GM19193 (cell line): ENCODE data around the gene FN3KRP.

Experiments
- POLR2A ChIP-seq: IDR thresholded peaks from 4 replicates; pipeline ENCODE4 v1.6.1; 2011; ENCODE audit not compliant: insufficient read depth, insufficient read length; ENCODE audit errors: extremely low read depth

Gene FN3KRP

DNA sequence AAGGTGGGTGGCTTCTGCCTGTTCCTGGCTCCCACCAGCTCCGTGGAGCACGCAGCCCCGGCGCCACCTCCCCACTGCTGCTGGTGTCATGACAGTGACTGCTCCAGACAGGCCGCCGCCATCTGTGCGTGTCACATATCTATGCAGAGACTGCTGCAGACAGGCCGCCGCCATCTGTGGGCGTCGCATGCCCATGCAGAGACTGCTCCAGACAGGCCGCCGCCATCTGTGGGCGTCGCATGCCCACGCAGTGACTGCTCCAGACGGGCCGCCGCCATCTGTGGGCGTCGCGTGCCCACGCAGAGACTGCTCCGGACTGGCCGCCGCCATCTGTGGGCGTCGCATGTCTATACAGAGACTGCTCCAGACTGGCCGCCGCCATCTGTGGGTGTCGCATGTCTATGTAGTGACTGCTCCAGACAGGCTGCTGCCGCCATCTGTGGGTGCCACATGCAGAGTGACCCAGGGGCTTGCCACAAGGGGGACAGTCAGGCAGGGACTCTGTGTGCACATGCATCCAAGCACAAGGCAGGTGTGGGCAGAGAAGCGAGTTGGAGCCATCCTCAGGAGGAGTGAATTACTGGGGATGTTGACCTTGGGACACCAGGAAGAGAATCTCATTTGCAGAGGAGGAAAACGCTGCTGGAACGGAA, 3.3 kb upstream of the FN3KRP start:
- TF ChIP-seq POLR2A, result no peak

DNA sequence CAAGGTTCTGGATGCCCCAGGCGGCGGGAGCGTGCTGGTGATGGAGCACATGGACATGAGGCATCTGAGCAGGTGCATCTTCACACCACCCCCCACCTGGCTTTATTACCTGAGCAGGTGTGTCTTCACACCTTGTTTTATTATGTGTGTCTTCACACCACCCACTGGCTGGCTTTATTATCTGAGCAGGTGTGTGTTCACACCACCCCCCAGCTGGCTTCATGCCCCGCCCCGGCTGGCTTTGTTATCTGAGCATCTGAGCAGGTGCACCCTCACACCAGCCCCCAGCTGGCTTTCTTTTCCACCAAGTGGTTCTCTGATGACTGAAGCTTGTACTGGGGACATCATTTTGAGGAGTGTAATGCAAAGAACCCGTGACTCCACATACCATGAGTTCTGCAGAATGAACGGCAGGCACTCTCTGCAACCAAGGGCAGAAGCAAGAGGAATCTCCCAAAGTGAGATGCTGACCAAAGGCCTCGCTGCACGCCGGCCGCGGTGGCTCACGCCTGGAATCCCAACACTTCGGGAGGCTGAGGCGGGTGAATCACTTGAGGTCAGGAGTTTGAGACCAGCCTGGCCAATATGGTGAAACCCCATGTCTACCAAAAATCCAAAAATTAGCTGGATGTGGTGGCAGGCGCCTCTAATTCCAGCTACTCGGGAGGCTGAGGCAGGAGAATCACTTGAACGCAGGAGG, 2.6 kb downstream of the FN3KRP start:
- TF ChIP-seq POLR2A, result no peak

DNA sequence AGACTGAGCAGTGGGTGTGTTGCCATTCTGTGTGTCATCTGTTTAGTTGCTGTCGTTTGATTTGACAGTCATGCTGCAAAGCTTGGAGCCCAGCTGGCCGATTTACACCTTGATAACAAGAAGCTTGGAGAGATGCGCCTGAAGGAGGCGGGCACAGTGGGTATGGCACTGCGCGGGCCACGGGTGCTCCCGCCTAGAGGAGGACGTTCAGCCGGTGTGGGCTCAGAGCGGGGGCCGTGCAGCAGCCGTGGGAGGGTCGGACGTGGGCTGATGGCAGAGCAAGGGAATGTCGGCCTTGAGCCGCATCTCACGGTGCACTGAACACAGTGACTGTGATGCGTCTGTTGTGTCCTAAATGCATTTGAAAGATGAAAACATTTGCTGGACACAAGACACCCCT, 3.7 kb downstream of the FN3KRP start:
- no peak for TF ChIP-seq POLR2A

- no peak for TF ChIP-seq POLR2A
These were observed 6.0 kb downstream of the FN3KRP start for GRCh38 chr17:82722341-82723013.

GRCh38 chr17:82723169-82723807, 6.8 kb downstream of the FN3KRP start:
- no peak for TF ChIP-seq POLR2A

- TF ChIP-seq POLR2A, result no peak
These were observed 9.9 kb downstream of the FN3KRP start for GRCh38 chr17:82726427-82726826.

DNA sequence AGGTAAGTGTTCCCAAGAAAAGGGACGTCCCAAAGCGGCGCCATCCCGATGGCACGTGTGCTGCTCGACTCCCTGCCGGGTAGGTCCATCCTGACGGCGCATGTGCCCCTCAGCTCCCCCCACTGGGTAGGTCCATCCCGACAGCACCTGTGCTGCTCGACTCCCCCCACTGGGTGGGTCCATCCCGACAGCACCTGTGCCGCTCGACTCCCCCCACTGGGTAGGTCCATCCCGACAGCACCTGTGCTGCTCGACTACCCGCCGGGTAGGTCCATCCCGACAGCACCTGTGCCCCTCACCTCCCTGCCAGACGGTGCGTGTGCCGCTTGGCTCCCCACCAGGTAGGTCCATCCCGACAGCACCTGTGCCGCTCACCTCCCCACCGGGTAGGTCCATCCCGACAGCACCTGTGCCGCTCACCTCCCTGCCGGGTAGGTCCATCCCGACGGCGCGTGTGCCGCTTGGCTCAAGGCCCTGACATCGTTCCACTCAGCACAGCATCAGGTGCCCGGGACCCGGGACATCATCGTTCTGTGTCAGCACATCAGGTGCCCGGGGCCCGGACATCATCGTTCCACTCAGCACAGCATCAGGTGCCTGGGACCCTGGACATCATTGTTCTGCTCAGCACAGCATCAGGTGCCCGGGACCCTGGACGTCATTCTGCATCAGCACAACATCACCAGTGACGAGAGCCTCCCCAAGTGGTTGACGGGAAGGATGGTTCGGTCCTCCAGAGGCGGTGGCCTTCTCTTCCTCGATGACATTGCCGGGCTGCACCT, 13.2 kb downstream of the FN3KRP start:
- TF ChIP-seq POLR2A, result no peak

- no peak for TF ChIP-seq POLR2A
These were observed 15.7 kb downstream of the FN3KRP start for GRCh38 chr17:82732118-82732743.

DNA sequence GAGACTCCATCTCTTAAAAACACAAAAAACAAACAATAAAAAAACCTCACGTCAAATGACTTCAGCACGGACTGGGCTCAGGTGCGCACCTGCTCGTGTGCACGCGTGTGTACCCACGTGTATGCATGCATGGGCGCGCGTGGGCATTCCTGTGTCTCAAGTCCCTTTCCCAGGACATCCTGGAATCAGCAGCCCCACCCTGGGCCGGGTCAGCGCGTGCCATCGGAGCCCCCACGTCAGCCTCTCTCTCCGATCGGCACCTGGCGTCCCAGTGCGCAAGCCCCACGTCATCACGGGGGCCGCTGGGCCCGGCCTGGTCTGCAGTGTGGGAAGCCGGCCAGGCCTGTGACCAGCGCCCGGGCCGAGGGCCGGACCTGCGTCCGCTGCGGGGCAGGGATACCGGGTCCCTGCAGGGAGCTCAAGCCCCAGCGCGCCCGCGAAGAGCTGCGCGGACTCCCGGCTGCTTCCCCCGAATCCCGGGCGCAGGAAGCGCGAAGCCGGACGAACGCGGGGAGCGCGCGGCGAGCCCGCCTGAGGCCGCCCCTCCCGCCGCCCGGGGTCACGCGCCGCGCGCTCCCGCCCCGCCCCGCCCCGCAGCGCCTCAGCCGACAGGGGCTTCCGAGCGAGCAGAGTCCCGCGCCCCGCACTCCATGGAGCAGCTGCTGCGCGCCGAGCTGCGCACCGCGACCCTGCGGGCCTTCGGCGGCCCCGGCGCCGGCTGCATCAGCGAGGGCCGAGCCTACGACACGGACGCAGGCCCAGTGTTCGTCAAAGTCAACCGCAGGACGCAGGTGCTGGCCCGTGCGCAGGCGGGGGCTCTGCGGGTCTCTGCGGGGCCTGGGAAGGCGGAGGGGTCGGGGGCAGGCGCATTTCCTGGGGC, 18.7 kb downstream of the FN3KRP start, which contains the start of gene FN3K:
TSS of gene FN3K (plus strand) at position 629 of the 880 bp plus-strand sequence. CDS start at position 651, 22 bp downstream.
- no peak for TF ChIP-seq POLR2A

GRCh38 chr17:82736511-82737185, 20.1 kb downstream of the FN3KRP start:
- no peak for TF ChIP-seq POLR2A

DNA sequence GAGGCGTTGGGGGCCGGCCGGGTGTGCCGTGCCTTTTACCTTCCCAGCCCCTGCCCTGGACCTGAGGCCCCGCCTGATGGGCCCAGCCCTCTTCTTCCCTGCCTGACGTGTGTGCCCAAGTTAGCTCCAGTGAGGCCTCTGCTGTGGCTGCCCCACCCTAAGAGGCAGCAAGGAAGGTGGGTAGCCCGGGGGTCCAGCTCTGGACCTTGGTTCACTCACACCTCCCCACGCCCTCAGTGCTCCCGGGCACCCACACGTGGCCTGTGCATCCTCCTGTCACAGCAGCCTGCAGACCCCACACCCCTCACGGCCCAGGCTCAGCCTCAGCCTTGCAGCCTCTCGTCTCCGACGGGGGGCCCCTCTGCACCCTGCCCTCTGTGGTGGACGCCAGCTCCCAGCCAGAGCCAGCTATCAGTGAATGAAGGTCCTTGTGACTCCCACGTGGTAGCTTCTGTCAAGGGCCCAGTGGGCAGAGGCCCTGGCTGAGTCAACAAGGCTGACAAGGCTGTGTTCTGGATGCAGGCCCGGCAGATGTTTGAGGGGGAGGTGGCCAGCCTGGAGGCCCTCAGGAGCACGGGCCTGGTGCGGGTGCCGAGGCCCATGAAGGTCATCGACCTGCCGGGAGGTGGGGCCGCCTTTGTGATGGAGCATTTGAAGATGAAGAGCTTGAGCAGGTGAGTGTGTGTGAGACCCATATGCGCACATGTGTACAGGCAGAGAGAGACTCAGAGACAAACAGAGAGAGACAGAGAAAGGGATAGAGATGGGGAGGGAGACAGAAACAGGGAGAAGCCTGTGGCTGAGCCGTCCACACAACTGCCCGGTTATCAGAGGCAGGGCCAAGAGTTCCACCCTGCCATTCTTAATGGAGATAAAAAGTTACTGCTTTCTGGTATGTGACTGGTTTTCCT, 21.7 kb downstream of the FN3KRP start:
- no peak for TF ChIP-seq POLR2A

- no peak for TF ChIP-seq POLR2A
These were observed 24.6 kb downstream of the FN3KRP start for GRCh38 chr17:82740906-82741759.
